GM12873 (cell line): ENCODE measurements around the gene STAT4.

Source experiments
- CTCF ChIP-seq: IDR thresholded peaks from 2 replicates; pipeline ENCODE4 v1.5.1; 2012; ENCODE audit warnings: low read depth, mild to moderate bottlenecking, moderate library complexity, low read length, control low read depth; ENCODE audit not compliant: insufficient read depth; ENCODE audit errors: missing control alignments

The STAT4 gene

GRCh38 chr2:191083540-191083939, 67.3 kb downstream of the STAT4 start:
- no peak for TF ChIP-seq CTCF

- no peak for TF ChIP-seq CTCF
Measured at GRCh38 chr2:191082321-191082720, 68.5 kb downstream of the STAT4 start.

GRCh38 chr2:191081411-191082155, 69.2 kb downstream of the STAT4 start:
- TF ChIP-seq CTCF: no peak

DNA sequence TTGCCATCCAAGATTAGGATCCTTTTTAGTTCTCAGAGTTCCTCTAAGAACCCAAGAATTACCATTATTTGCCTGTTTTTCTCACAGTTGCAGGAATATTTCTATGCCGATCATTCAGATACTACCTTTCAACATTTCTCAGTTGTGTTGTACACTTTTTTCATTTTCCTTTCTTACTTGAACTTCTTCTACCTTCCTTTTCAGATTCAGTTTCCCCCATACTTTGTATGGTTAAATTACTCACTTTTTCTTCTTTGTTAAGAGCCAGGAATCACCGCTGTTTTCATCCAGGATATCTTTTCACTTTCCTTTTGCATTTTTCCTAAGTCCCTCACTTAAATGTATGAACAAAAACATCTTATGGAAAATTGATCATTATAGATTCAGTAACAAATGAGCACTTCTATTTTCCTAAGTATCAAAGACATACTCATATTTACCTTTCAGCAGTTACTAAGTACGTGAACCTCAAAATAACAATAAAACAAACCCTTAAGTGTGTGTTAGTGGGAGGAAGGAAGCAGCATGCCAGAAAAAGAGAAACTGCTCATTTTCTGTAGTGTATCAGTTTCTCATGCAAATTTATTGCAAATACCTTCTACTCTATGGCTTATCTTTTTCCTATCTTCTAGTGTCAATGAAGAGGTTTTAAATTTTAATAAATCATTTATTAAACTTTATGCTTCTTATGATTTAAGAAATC, 72.5 kb downstream of the STAT4 start:
- no peak for TF ChIP-seq CTCF

- TF ChIP-seq CTCF: no peak
Measured at GRCh38 chr2:191070276-191070675, 80.5 kb downstream of the STAT4 start.

DNA sequence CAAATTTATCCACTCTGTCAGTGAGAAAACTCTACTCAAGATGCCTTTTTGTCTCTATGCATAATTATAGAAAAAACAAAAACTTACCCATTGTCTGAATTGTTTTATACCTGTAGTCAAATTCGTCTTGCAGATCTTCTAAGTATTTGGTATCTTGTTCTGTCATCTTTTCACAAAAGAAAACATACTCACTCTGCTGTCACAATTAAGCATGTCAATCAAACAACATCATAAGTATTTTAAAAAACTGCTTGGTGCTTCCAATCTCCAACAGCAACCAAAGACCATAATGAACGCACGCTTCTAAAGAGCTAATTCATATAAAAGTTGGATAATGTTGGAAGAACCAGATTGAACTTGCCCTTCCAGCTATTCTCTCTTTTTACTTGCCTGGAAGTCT, 81.2 kb downstream of the STAT4 start:
- no peak for TF ChIP-seq CTCF

DNA sequence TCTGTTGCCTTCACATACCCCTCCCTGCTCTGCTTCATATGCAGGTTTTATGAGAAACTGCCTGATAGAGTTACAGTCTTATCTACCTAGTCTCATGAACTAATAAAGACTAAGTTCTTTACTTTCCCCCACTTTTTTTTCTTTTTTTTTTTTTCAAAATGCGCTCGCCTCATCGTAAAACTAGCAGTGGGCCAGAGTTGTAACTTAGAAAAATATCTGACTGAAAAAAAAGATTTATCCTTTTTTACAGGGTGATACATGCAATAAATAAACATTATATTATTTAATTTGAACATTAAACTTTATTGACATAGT, 83.9 kb downstream of the STAT4 start:
- no peak for TF ChIP-seq CTCF
